ENCODE measurements around the gene CADPS2. TPM values are rescaled to one million over a fixed set of nuclear protein-coding genes. Genes with fewer than 3 reads are reported as not detected.

CADPS2 gene
- total and polyA plus RNA-seq, 2 donors (not counting 1 experiment from before 2014, with no cell fraction given): 11.5 to 32.2 TPM

DNA sequence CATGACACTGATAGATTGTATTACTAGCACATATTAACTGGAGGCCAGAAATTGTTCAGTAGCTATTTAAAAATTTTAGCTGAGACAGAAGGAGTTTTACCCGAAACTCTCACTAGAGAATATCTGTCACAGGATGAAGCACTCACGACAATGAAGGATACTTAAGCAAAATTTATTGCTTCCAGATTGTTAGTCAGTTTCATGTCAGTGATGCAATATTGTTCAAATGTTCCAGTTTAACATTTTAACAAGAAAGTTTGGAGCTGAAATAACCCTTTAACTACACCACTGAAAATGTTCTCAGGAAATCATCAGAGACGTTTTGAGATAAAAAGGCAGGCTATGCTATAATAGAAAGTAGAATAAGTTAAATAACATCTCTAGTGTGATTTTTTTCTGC, 15.0 kb upstream of the CADPS2 start:
- Histone ChIP-seq H4K20me1 (ENCODE audit: control insufficient read depth, extremely low read depth, insufficient read depth, low read length) (no peaks in the 10 kb centered on the region), H3K27ac (ENCODE audit: insufficient read depth, low read length) (no peak overlapping the region), H2AFZ (ENCODE audit: low read length) (no peak overlapping the region), H3K9ac (ENCODE audit: insufficient read depth, low read length) (no peak overlapping the region), H3K4me1 (ENCODE audit: control insufficient read depth, extremely low read depth, insufficient read depth, low read length) (no peaks in the 10 kb centered on the region), H3K79me2 (ENCODE audit: control insufficient read depth, insufficient read depth, low read length) (no peaks in the 10 kb centered on the region), H3K4me2 (ENCODE audit: extremely low read depth, insufficient read depth, low read length) (no peak overlapping the region), H3K36me3 (ENCODE audit: control insufficient read depth, insufficient read depth, low read length) (no peaks in the 10 kb centered on the region), H3K27me3 (ENCODE audit: control insufficient read depth, insufficient read depth, low read length) (no peaks in the 10 kb centered on the region), H3K4me3 (replicated peaks in 1 of 4; ENCODE audit: control extremely low read depth in 1 of 4, insufficient read depth in 1 of 4, low read depth in 3 of 4, low read length in 4 of 4) (no peak overlapping the region), H3K9me3 (ENCODE audit: control insufficient read depth, insufficient read depth, low read depth, low read length) (no peaks in the 10 kb centered on the region)
- TF ChIP-seq, protein P1, sequence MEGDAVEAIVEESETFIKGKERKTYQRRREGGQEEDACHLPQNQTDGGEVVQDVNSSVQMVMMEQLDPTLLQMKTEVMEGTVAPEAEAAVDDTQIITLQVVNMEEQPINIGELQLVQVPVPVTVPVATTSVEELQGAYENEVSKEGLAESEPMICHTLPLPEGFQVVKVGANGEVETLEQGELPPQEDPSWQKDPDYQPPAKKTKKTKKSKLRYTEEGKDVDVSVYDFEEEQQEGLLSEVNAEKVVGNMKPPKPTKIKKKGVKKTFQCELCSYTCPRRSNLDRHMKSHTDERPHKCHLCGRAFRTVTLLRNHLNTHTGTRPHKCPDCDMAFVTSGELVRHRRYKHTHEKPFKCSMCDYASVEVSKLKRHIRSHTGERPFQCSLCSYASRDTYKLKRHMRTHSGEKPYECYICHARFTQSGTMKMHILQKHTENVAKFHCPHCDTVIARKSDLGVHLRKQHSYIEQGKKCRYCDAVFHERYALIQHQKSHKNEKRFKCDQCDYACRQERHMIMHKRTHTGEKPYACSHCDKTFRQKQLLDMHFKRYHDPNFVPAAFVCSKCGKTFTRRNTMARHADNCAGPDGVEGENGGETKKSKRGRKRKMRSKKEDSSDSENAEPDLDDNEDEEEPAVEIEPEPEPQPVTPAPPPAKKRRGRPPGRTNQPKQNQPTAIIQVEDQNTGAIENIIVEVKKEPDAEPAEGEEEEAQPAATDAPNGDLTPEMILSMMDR (conservative IDR thresholded peaks at IDR 0.05 in 1 of 2, IDR thresholded peaks at IDR 0.05 in 1 of 2; ENCODE audit: low read depth in 1 of 2, low read length in 2 of 2): no peak
- no peak for TF ChIP-seq EZH2 (IDR thresholded peaks at IDR 0.05; ENCODE audit: low read length, missing control alignments)
- DNase-seq (ENCODE audit: low read depth in 2 of 2): no peak

DNA sequence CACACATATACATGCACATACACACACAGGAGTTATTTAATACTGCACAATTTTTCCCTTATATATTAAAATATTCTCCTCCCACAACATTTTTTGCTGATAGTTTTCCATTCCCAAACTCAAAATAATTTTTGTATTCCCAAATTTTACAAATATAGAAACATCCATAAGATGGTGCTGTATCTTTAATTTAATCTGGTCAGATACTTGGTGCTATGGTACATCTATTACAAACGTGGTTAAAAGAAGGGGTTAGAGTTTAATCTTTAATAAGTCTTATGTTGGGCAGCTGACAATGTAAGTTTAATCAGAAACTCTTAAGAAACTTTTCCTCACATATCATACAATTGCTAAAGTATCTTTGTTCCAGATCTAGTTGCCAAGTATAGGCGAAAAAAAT, 10.2 kb upstream of the CADPS2 start:
- H3K79me2 ChIP-seq (ENCODE audit: control insufficient read depth, insufficient read depth, low read length): no peaks in the 10 kb centered on the region
- DNase-seq (ENCODE audit: low read depth in 2 of 2): no peak
- no peaks in the 10 kb centered on the region for H3K4me1 ChIP-seq (ENCODE audit: control insufficient read depth, extremely low read depth, insufficient read depth, low read length)
- no peak overlapping the region for H3K4me3 ChIP-seq (replicated peaks in 1 of 4; ENCODE audit: control extremely low read depth in 1 of 4, insufficient read depth in 1 of 4, low read depth in 3 of 4, low read length in 4 of 4)
- H3K27ac ChIP-seq (ENCODE audit: insufficient read depth, low read length): no peak overlapping the region
- H2AFZ ChIP-seq (ENCODE audit: low read length): no peak overlapping the region
- no peaks in the 10 kb centered on the region for H3K9me3 ChIP-seq (ENCODE audit: control insufficient read depth, insufficient read depth, low read depth, low read length)
- TF ChIP-seq EZH2 (IDR thresholded peaks at IDR 0.05; ENCODE audit: low read length, missing control alignments): no peak
- TF ChIP-seq, protein P1 (conservative IDR thresholded peaks at IDR 0.05 in 1 of 2, IDR thresholded peaks at IDR 0.05 in 1 of 2; ENCODE audit: low read depth in 1 of 2, low read length in 2 of 2): no peak
- no peaks in the 10 kb centered on the region for H3K36me3 ChIP-seq (ENCODE audit: control insufficient read depth, insufficient read depth, low read length)
- H3K27me3 ChIP-seq (ENCODE audit: control insufficient read depth, insufficient read depth, low read length): no peaks in the 10 kb centered on the region
- no peaks in the 10 kb centered on the region for H4K20me1 ChIP-seq (ENCODE audit: control insufficient read depth, extremely low read depth, insufficient read depth, low read length)
- no peak overlapping the region for H3K4me2 ChIP-seq (ENCODE audit: extremely low read depth, insufficient read depth, low read length)
- H3K9ac ChIP-seq (ENCODE audit: insufficient read depth, low read length): no peak overlapping the region

GRCh38 chr7:122893486-122893885, 7.2 kb upstream of the CADPS2 start:
- Histone ChIP-seq H3K36me3 (ENCODE audit: control insufficient read depth, insufficient read depth, low read length) (no peaks in the 10 kb centered on the region), H3K79me2 (ENCODE audit: control insufficient read depth, insufficient read depth, low read length) (no peaks in the 10 kb centered on the region), H4K20me1 (ENCODE audit: control insufficient read depth, extremely low read depth, insufficient read depth, low read length) (no peaks in the 10 kb centered on the region), H3K4me3 (replicated peaks in 1 of 4; ENCODE audit: control extremely low read depth in 1 of 4, insufficient read depth in 1 of 4, low read depth in 3 of 4, low read length in 4 of 4) (no peak overlapping the region), H3K4me2 (ENCODE audit: extremely low read depth, insufficient read depth, low read length) (no peak overlapping the region), H3K4me1 (ENCODE audit: control insufficient read depth, extremely low read depth, insufficient read depth, low read length) (no peaks in the 10 kb centered on the region), H2AFZ (ENCODE audit: low read length) (no peak overlapping the region), H3K27ac (ENCODE audit: insufficient read depth, low read length) (no peak overlapping the region), H3K9ac (ENCODE audit: insufficient read depth, low read length) (no peak overlapping the region), H3K9me3 (ENCODE audit: control insufficient read depth, insufficient read depth, low read depth, low read length) (no peaks in the 10 kb centered on the region), H3K27me3 (ENCODE audit: control insufficient read depth, insufficient read depth, low read length) (no peaks in the 10 kb centered on the region)
- TF ChIP-seq, protein P1 (conservative IDR thresholded peaks at IDR 0.05 in 1 of 2, IDR thresholded peaks at IDR 0.05 in 1 of 2; ENCODE audit: low read depth in 1 of 2, low read length in 2 of 2): no peak
- TF ChIP-seq EZH2 (IDR thresholded peaks at IDR 0.05; ENCODE audit: low read length, missing control alignments): no peak
- DNase-seq (ENCODE audit: low read depth in 2 of 2): no peak
